Right lobe of liver (tissue), 6 donors: Measurements from ENCODE around the gene AAGAB. TPM values are rescaled to one million over a fixed set of nuclear protein-coding genes. Genes with fewer than 3 reads are reported as not detected.
A peak's percentile ranks its signal among the peaks of the same experiment; 100 is the strongest.

ENCODE experiments used
- ATAC-seq, 4 donors: fragments of 200-7000 bp; cut with Tn5 transposase; one replicate each; pipeline ENCODE4 v1.9.1; 2020; ENCODE audit warnings: mild to moderate bottlenecking in 4 of 4, moderate library complexity in 4 of 4
- DNase-seq, 3 donors: peaks; one replicate each; pipeline ENCODE4 v3.0.0-alpha.2; 2020
- H3K27ac ChIP-seq, 3 donors: fragments of 200-600 bp; one replicate each; pipeline ENCODE4 v1.8.0; 2022
- H3K27me3 ChIP-seq, 2 donors: fragments of 200-600 bp; one replicate each; pipeline ENCODE4 v1.8.0; 2022
- H3K36me3 ChIP-seq, 4 donors: fragments of 200-600 bp; sonication (generic) in 1 of 4; one replicate each; pipeline versions ENCODE4 v1.5.1 to v1.8.0; 2017 to 2022; ENCODE audit warnings: control low read depth in 1 of 4
- H3K4me1 ChIP-seq, 4 donors: fragments of 200-600 bp; sonication (generic) in 1 of 4; one replicate each; pipeline versions ENCODE4 v1.5.1 to v1.8.0; 2017 to 2022; ENCODE audit warnings: control low read depth in 1 of 4
- H3K4me3 ChIP-seq, 3 donors: fragments of 200-600 bp; one replicate each; pipeline ENCODE4 v1.8.0; 2022
- H3K9me3 ChIP-seq, 4 donors: fragments of 200-600 bp; sonication (generic) in 1 of 4; one replicate each; pipeline versions ENCODE4 v1.5.1 to v1.8.0; 2017 to 2022; ENCODE audit warnings: control low read depth in 1 of 4
- CTCF ChIP-seq, 4 donors: fragments of 200-600 bp in 3 of 4; fragments of 450-650 bp in 1 of 4; IDR thresholded peaks; one replicate each; pipeline versions ENCODE4 v1.5.1 to v1.8.0; 2016 to 2022; ENCODE audit warnings: antibody characterized with exemption in 4 of 4, mild to moderate bottlenecking in 2 of 4
- POLR2A ChIP-seq: fragments of 450-650 bp; IDR thresholded peaks from one replicate; pipeline ENCODE4 v1.6.1; 2017; ENCODE audit warnings: antibody characterized with exemption, mild to moderate bottlenecking
- WGBS: methylation state at CpG from one replicate; pipeline ENCODE4 v1.1.6; 2018; ENCODE audit warnings: low coverage, low lambda C conversion rate; ENCODE audit not compliant: insufficient coverage; ENCODE audit errors: missing lambda C conversion rate; 5-methylcytosine and 5-hydroxymethylcytosine counted together
- intact Hi-C, 2 donors: fragments of 100-400 bp; cut with DNase I; formaldehyde crosslinking; loops; one replicate each; pipeline versions ENCODE4 v1.11.2 to v1.14.1; 2022
- total RNA-seq, 6 experiments: library from RNA; depleted of rRNA in 2 of 6; stranded (reverse); fragments of >200 nt in 2 of 6; fragmentation: NEBNext Ultra II Directional in 3 of 6; extraction: Animal tissue kit (Norgen Biotek cat#: 25700) in 3 of 6; gene quantifications; one replicate each; pipeline versions ENCODE4 v1.1.0 to v1.2.4, GENCODE V29; 2016 to 2023
- donor health status: DM: no; HTN: yes; CAD: no.
- donor health status: DM: no; HTN: no; CAD: no.
- donor health status: DM: no; HTN: no; CAD: no.
- donor health status: DM: no; HTN: yes; CAD: no.
- donor health status: DM: no; HTN: yes; CAD: no.

The AAGAB gene
- total RNA-seq, 6 experiments from 2014 or later, result 11.0 to 15.6 (median 13.6) TPM

- ATAC-seq (no peak), DNase-seq (no peak)
- no peak overlapping the region for H3K4me3 ChIP-seq
- no peaks in the 10 kb centered on the region for H3K27me3 ChIP-seq
- no peak for TF ChIP-seq CTCF (IDR thresholded peaks at IDR 0.05)
- no peak for TF ChIP-seq POLR2A
- 83% methylated on average over 4 of the region's 4 CpGs for WGBS
- H3K36me3 ChIP-seq, result peaks cover 0 to 9% (median 4%) of the 10 kb centered on the region in 4 donors
- peaks cover 0 to 16% (median 3%) of the 10 kb centered on the region in 4 donors for H3K4me1 ChIP-seq
- intact Hi-C loops, result loop anchor here in 1 of 2 donors (10.0 kb wide), 1 partner anchor 97 kb away; no protein-coding TSS in a partner anchor
- no peak overlapping the region for H3K27ac ChIP-seq
- H3K9me3 ChIP-seq, result no peaks in the 10 kb centered on the region
Measured at GRCh38 chr15:67171471-67171870, 83.0 kb downstream of the AAGAB start.

GRCh38 chr15:67170143-67170925 is 84.1 kb downstream of the AAGAB start:
- DNase-seq (no peak), ATAC-seq (no peak)
- H3K27me3 ChIP-seq, result no peaks in the 10 kb centered on the region
- 82% methylated on average over 5 of the region's 12 CpGs for WGBS
- TF ChIP-seq POLR2A (no peak), CTCF (IDR thresholded peaks at IDR 0.05) (no peak)
- H3K27ac ChIP-seq, result no peak overlapping the region
- H3K36me3 ChIP-seq, result peaks cover 0 to 12% (median 6%) of the 10 kb centered on the region in 4 donors
- peaks cover 0 to 16% (median 3%) of the 10 kb centered on the region in 4 donors for H3K4me1 ChIP-seq
- intact Hi-C loops, result loop anchor here in 1 of 2 donors (10.0 kb wide), 1 partner anchor 96 kb away; no protein-coding TSS in a partner anchor
- no peaks in the 10 kb centered on the region for H3K9me3 ChIP-seq
- H3K4me3 ChIP-seq, result no peak overlapping the region

- Histone ChIP-seq H3K9me3 (no peaks in the 10 kb centered on the region), H3K27ac (no peak overlapping the region), H3K27me3 (no peaks in the 10 kb centered on the region), H3K4me1 (peaks cover 0 to 16% (median 3%) of the 10 kb centered on the region in 4 donors), H3K36me3 (peaks cover 0 to 13% (median 6%) of the 10 kb centered on the region in 4 donors), H3K4me3 (no peak overlapping the region)
- ATAC-seq (no peak), DNase-seq (no peak)
- intact Hi-C loops, result loop anchor here in 1 of 2 donors (10.0 kb wide), 2 partner anchors 104 to 214 kb away; partner anchors contain the start of gene SMAD3
- 81% methylated on average over 4 of the region's 6 CpGs for WGBS
- TF ChIP-seq POLR2A (no peak), CTCF (IDR thresholded peaks at IDR 0.05) (no peak)
Measured at GRCh38 chr15:67168694-67169093, 85.8 kb downstream of the AAGAB start.

- Histone ChIP-seq H3K4me1 (peaks cover 0 to 16% (median 3%) of the 10 kb centered on the region in 4 donors), H3K27ac (no peak overlapping the region), H3K4me3 (no peak overlapping the region), H3K36me3 (peaks cover 0 to 13% (median 6%) of the 10 kb centered on the region in 4 donors), H3K9me3 (no peaks in the 10 kb centered on the region), H3K27me3 (no peaks in the 10 kb centered on the region)
- intact Hi-C loops, result loop anchor here in 1 of 2 donors (10.0 kb wide), 2 partner anchors 102 to 212 kb away; partner anchors contain the start of gene SMAD3
- DNase-seq (no peak), ATAC-seq (peak in 3 of 4 donors; percentile 2 to 8 (median 5))
- TF ChIP-seq POLR2A (no peak), CTCF (IDR thresholded peaks at IDR 0.05) (no peak)
- 29% methylated on average over 1 of the region's 4 CpGs for WGBS
Measured at GRCh38 chr15:67167091-67167490, 87.4 kb downstream of the AAGAB start.
